ENCODE measurements around the gene TCEANC2.

Gene TCEANC2

GRCh38 chr1:54111624-54112023 is 58.2 kb downstream of the TCEANC2 start:
- no peaks in the 10 kb centered on the region for H3K9me3 Mint-ChIP-seq
- no peak overlapping the region for H3K27ac Mint-ChIP-seq
- H3K36me3 Mint-ChIP-seq: peaks cover 5% of the 10 kb centered on the region
- DNase-seq (ENCODE audit: low spot score in 2 of 2) (no peak), ATAC-seq (no peak)
- H3K4me1 Mint-ChIP-seq: no peaks in the 10 kb centered on the region
- H3K4me3 Mint-ChIP-seq: no peak overlapping the region

- Mint-ChIP-seq H3K4me1 (no peaks in the 10 kb centered on the region), H3K27ac (no peak overlapping the region), H3K4me3 (no peak overlapping the region), H3K36me3 (peaks cover 5% of the 10 kb centered on the region), H3K9me3 (no peaks in the 10 kb centered on the region)
- DNase-seq (ENCODE audit: low spot score in 2 of 2) (no peak), ATAC-seq (no peak)
Measured at GRCh38 chr1:54112027-54112426, 58.6 kb downstream of the TCEANC2 start.

GRCh38 chr1:54112705-54113368 is 59.4 kb downstream of the TCEANC2 start:
- H3K36me3 Mint-ChIP-seq: peaks cover 5% of the 10 kb centered on the region
- DNase-seq (ENCODE audit: low spot score in 2 of 2): no peak

GRCh38 chr1:54114001-54114400 is 60.6 kb downstream of the TCEANC2 start:
- Mint-ChIP-seq H3K27ac (no peak overlapping the region), H3K4me3 (no peak overlapping the region)

More at GRCh38 chr1:54112705-54113368, 59.4 kb downstream of the TCEANC2 start:
- H3K4me3 Mint-ChIP-seq: no peak overlapping the region
- no peak overlapping the region for H3K27ac Mint-ChIP-seq
- ATAC-seq: no peak
- no peaks in the 10 kb centered on the region for H3K9me3 Mint-ChIP-seq
- H3K4me1 Mint-ChIP-seq: no peaks in the 10 kb centered on the region

GRCh38 chr1:54114955-54115354 is 61.5 kb downstream of the TCEANC2 start:
- ATAC-seq: no peak
- Mint-ChIP-seq H3K4me1 (no peaks in the 10 kb centered on the region), H3K27ac (no peak overlapping the region)

More at GRCh38 chr1:54114001-54114400, 60.6 kb downstream of the TCEANC2 start:
- no peaks in the 10 kb centered on the region for H3K36me3 Mint-ChIP-seq
- no peak for DNase-seq (ENCODE audit: low spot score in 2 of 2)
- no peaks in the 10 kb centered on the region for H3K9me3 Mint-ChIP-seq
- no peaks in the 10 kb centered on the region for H3K4me1 Mint-ChIP-seq
- no peak for ATAC-seq

GRCh38 chr1:54115520-54115919 is 62.1 kb downstream of the TCEANC2 start:
- no peaks in the 10 kb centered on the region for H3K4me1 Mint-ChIP-seq
- DNase-seq (ENCODE audit: low spot score in 2 of 2): no peak
- no peaks in the 10 kb centered on the region for H3K9me3 Mint-ChIP-seq

More at GRCh38 chr1:54114955-54115354, 61.5 kb downstream of the TCEANC2 start:
- H3K4me3 Mint-ChIP-seq: no peak overlapping the region
- DNase-seq (ENCODE audit: low spot score in 2 of 2): no peak
- H3K9me3 Mint-ChIP-seq: no peaks in the 10 kb centered on the region
- no peaks in the 10 kb centered on the region for H3K36me3 Mint-ChIP-seq

GRCh38 chr1:54117815-54118563 is 64.6 kb downstream of the TCEANC2 start:
- H3K4me3 Mint-ChIP-seq: no peak overlapping the region
- DNase-seq (ENCODE audit: low spot score in 2 of 2) (no peak), ATAC-seq (no peak)
- no peaks in the 10 kb centered on the region for H3K36me3 Mint-ChIP-seq
- H3K4me1 Mint-ChIP-seq: peaks cover 9% of the 10 kb centered on the region
- no peaks in the 10 kb centered on the region for H3K9me3 Mint-ChIP-seq
- H3K27ac Mint-ChIP-seq: no peak overlapping the region

More at GRCh38 chr1:54115520-54115919, 62.1 kb downstream of the TCEANC2 start:
- Mint-ChIP-seq H3K27ac (no peak overlapping the region), H3K4me3 (no peak overlapping the region), H3K36me3 (no peaks in the 10 kb centered on the region)
- no peak for ATAC-seq

GRCh38 chr1:54118704-54119103 is 65.3 kb downstream of the TCEANC2 start:
- Mint-ChIP-seq H3K27ac (no peak overlapping the region), H3K4me3 (no peak overlapping the region), H3K9me3 (no peaks in the 10 kb centered on the region), H3K4me1 (peaks cover 9% of the 10 kb centered on the region), H3K36me3 (no peaks in the 10 kb centered on the region)
- no peak for DNase-seq (ENCODE audit: low spot score in 2 of 2)
- ATAC-seq: no peak

- H3K4me3 Mint-ChIP-seq: no peak overlapping the region
- H3K4me1 Mint-ChIP-seq: peaks cover 9% of the 10 kb centered on the region
- ATAC-seq: no peak
- H3K36me3 Mint-ChIP-seq: no peaks in the 10 kb centered on the region
- DNase-seq (ENCODE audit: low spot score in 2 of 2): no peak
- no peaks in the 10 kb centered on the region for H3K9me3 Mint-ChIP-seq
- H3K27ac Mint-ChIP-seq: no peak overlapping the region
Measured at GRCh38 chr1:54120018-54120697, 66.8 kb downstream of the TCEANC2 start.

- no peak overlapping the region for H3K4me3 Mint-ChIP-seq
- H3K4me1 Mint-ChIP-seq: peaks cover 9% of the 10 kb centered on the region
- DNase-seq (ENCODE audit: low spot score in 2 of 2): no peak
- no peak overlapping the region for H3K27ac Mint-ChIP-seq
- no peaks in the 10 kb centered on the region for H3K36me3 Mint-ChIP-seq
- H3K9me3 Mint-ChIP-seq: no peaks in the 10 kb centered on the region
- ATAC-seq: no peak
Measured at GRCh38 chr1:54120698-54121481, 67.5 kb downstream of the TCEANC2 start.

GRCh38 chr1:54121482-54122134 is 68.2 kb downstream of the TCEANC2 start:
- Mint-ChIP-seq H3K27ac (no peak overlapping the region), H3K4me1 (peaks cover 9% of the 10 kb centered on the region), H3K9me3 (no peaks in the 10 kb centered on the region), H3K36me3 (no peaks in the 10 kb centered on the region), H3K4me3 (peak overlapping the region; percentile 14)
- ATAC-seq (peak; percentile 76), DNase-seq (ENCODE audit: low spot score in 2 of 2) (peak; percentile 59 to 82)

- H3K27ac Mint-ChIP-seq: no peak overlapping the region
- H3K4me1 Mint-ChIP-seq: peaks cover 9% of the 10 kb centered on the region
- ATAC-seq (peak; percentile 4), DNase-seq (ENCODE audit: low spot score in 2 of 2) (no peak)
- no peaks in the 10 kb centered on the region for H3K9me3 Mint-ChIP-seq
- H3K36me3 Mint-ChIP-seq: no peaks in the 10 kb centered on the region
- H3K4me3 Mint-ChIP-seq: peak overlapping the region; percentile 14
Measured at GRCh38 chr1:54122135-54122751, 68.8 kb downstream of the TCEANC2 start.

GRCh38 chr1:54122992-54123391 is 69.6 kb downstream of the TCEANC2 start:
- no peaks in the 10 kb centered on the region for H3K9me3 Mint-ChIP-seq
- no peak overlapping the region for H3K27ac Mint-ChIP-seq

GRCh38 chr1:54124472-54124871 is 71.1 kb downstream of the TCEANC2 start:
- ATAC-seq: no peak
- DNase-seq (ENCODE audit: low spot score in 2 of 2): no peak
- Mint-ChIP-seq H3K27ac (no peak overlapping the region), H3K4me3 (no peak overlapping the region), H3K9me3 (no peaks in the 10 kb centered on the region), H3K36me3 (no peaks in the 10 kb centered on the region), H3K4me1 (peaks cover 9% of the 10 kb centered on the region)

More at GRCh38 chr1:54122992-54123391, 69.6 kb downstream of the TCEANC2 start:
- DNase-seq (ENCODE audit: low spot score in 2 of 2) (no peak), ATAC-seq (no peak)
- Mint-ChIP-seq H3K36me3 (no peaks in the 10 kb centered on the region), H3K4me1 (peaks cover 9% of the 10 kb centered on the region), H3K4me3 (no peak overlapping the region)

All from stimulated activated effector memory CD8-positive, alpha-beta T cell treated with anti-CD3 and anti-CD28 coated beads, Interleukin-12 subunit alpha, Interleukin-12 subunit beta, amount 100 ng/mL, for 72 hours (primary cell).